Neuronal stem cell (in vitro differentiated cells): ENCODE data around the gene HDAC4.

Experiments
- DNase-seq: peaks from one replicate; pipeline ENCODE4 v3.0.0-alpha.2; 2013; ENCODE audit warnings: low spot score
- H2AFZ ChIP-seq: one replicate; pipeline ENCODE4 v1.6.1; 2013; ENCODE audit warnings: mild to moderate bottlenecking, low read length, inconsistent platforms
- H2AK5ac ChIP-seq: 2 replicates; pipeline ENCODE4 v1.6.1; 2013; ENCODE audit warnings: low read depth, mild to moderate bottlenecking, inconsistent platforms, low read length, moderate library complexity, mixed read lengths
- H2BK120ac ChIP-seq: 2 replicates; pipeline ENCODE4 v1.6.1; 2013; ENCODE audit warnings: low read depth, mild to moderate bottlenecking, inconsistent platforms, low read length, moderate library complexity, mixed read lengths
- H2BK12ac ChIP-seq: one replicate; pipeline ENCODE4 v1.6.1; 2013; ENCODE audit warnings: low read length, inconsistent platforms
- H2BK15ac ChIP-seq: 2 replicates; pipeline ENCODE4 v1.6.1; 2013; ENCODE audit warnings: mild to moderate bottlenecking, low read length, inconsistent platforms, mixed read lengths
- H2BK5ac ChIP-seq: one replicate; pipeline ENCODE4 v1.6.1; 2013; ENCODE audit warnings: inconsistent platforms, mild to moderate bottlenecking, low read length, moderate library complexity
- H3K14ac ChIP-seq: one replicate; pipeline ENCODE4 v1.6.1; 2013; ENCODE audit warnings: low read length, inconsistent platforms
- H3K18ac ChIP-seq: 2 replicates; pipeline ENCODE4 v1.6.1; 2013; ENCODE audit warnings: low read length, inconsistent platforms
- H3K23ac ChIP-seq: 2 replicates; pipeline ENCODE4 v1.6.1; 2013; ENCODE audit warnings: low read depth, mild to moderate bottlenecking, mixed read lengths, low read length, inconsistent platforms; ENCODE audit not compliant: poor library complexity
- H3K27ac ChIP-seq: replicated peaks from 3 replicates; pipeline ENCODE4 v1.5.1; 2013; ENCODE audit warnings: low read length, inconsistent platforms
- H3K27me3 ChIP-seq, 3 experiments: 2 replicates each; pipeline ENCODE4 v1.6.1; 2013; ENCODE audit warnings: low read length in 3 of 3, mild to moderate bottlenecking in 2 of 3, inconsistent platforms in 1 of 3, low read depth in 1 of 3, mixed read lengths in 1 of 3, moderate library complexity in 1 of 3; ENCODE audit not compliant: control insufficient read depth in 3 of 3, insufficient read depth in 3 of 3
- H3K36me3 ChIP-seq, 2 donors: replicated peaks in 1 of 2; 2 replicates each; pipeline ENCODE4 v1.6.1; 2013; ENCODE audit warnings: low read length in 2 of 2; ENCODE audit not compliant: control insufficient read depth in 2 of 2, insufficient read depth in 2 of 2
- H3K4ac ChIP-seq: 2 replicates; pipeline ENCODE4 v1.6.1; 2013; ENCODE audit warnings: inconsistent platforms, mild to moderate bottlenecking, low read length, moderate library complexity
- H3K4me1 ChIP-seq, 2 donors: 1 replicate in 1 of 2; 2 replicates in 1 of 2; pipeline ENCODE4 v1.6.1; 2013; ENCODE audit warnings: low read length in 2 of 2, low read depth in 1 of 2; ENCODE audit not compliant: control insufficient read depth in 2 of 2, insufficient read depth in 1 of 2
- H3K4me2 ChIP-seq: one replicate; pipeline ENCODE4 v1.6.1; 2013; ENCODE audit warnings: mild to moderate bottlenecking, low read length, inconsistent platforms; ENCODE audit not compliant: insufficient read depth, poor library complexity, severe bottlenecking
- H3K4me3 ChIP-seq, 2 donors: 2 replicates each; pipeline ENCODE4 v1.5.1; 2013; ENCODE audit warnings: low read length in 2 of 2, mild to moderate bottlenecking in 2 of 2, inconsistent platforms in 1 of 2, moderate library complexity in 1 of 2
- H3K79me1 ChIP-seq: one replicate; pipeline ENCODE4 v1.6.1; 2013; ENCODE audit warnings: low read depth, mild to moderate bottlenecking, inconsistent platforms, low read length, moderate library complexity
- H3K9ac ChIP-seq: one replicate; pipeline ENCODE4 v1.6.1; 2013; ENCODE audit warnings: mild to moderate bottlenecking, low read depth, low read length, inconsistent platforms; ENCODE audit not compliant: poor library complexity
- H3K9me3 ChIP-seq, 2 donors: replicated peaks in 1 of 2; 2 replicates each; pipeline versions ENCODE3 to v1.6.1; 2013; ENCODE audit warnings: low read length in 2 of 2, mild to moderate bottlenecking in 2 of 2, inconsistent platforms in 1 of 2, low read depth in 1 of 2, mixed read lengths in 1 of 2, moderate library complexity in 1 of 2; ENCODE audit not compliant: control insufficient read depth in 2 of 2, insufficient read depth in 1 of 2
- H4K8ac ChIP-seq: one replicate; pipeline ENCODE4 v1.6.1; 2013; ENCODE audit warnings: low read depth, mild to moderate bottlenecking, inconsistent platforms, low read length, moderate library complexity
- H4K91ac ChIP-seq: one replicate; pipeline ENCODE4 v1.6.1; 2013; ENCODE audit warnings: low read length, low read depth, mild to moderate bottlenecking, inconsistent platforms; ENCODE audit not compliant: poor library complexity
- WGBS, 2 donors: extraction: QIAGEN DNeasy Blood & Tissue Kit; methylation state at CpG; one replicate each; pipeline ENCODE4 v1.1.7; 2013; ENCODE audit warnings: missing lambda C conversion rate in 2 of 2, mixed read lengths in 1 of 2; ENCODE audit not compliant: insufficient read length in 2 of 2, insufficient replicate concordance in 1 of 2; ENCODE audit errors: extremely low coverage in 2 of 2; 5-methylcytosine and 5-hydroxymethylcytosine counted together

HDAC4 gene

GRCh38 chr2:239322416-239323086 is 78.3 kb downstream of the HDAC4 start:
- Histone ChIP-seq H2AFZ (no peak overlapping the region), H4K91ac (no peak overlapping the region), H3K4me2 (no peak overlapping the region), H3K36me3 (peaks cover 0 to 31% of the 10 kb centered on the region in 2 donors), H2BK120ac (no peak overlapping the region), H3K14ac (no peak overlapping the region), H4K8ac (no peak overlapping the region), H2BK12ac (no peak overlapping the region), H2BK15ac (no peak overlapping the region), H2BK5ac (no peak overlapping the region), H3K9ac (no peak overlapping the region), H3K27ac (no peak overlapping the region), H3K4me1 (peaks cover 4 to 17% of the 10 kb centered on the region in 2 donors), H3K4ac (no peak overlapping the region), H3K18ac (no peak overlapping the region), H2AK5ac (no peak overlapping the region), H3K4me3 (no peak overlapping the region), H3K9me3 (peaks cover 4 to 18% of the 10 kb centered on the region in 2 donors), H3K23ac (no peak overlapping the region), H3K27me3 (no peaks in the 10 kb centered on the region), H3K79me1 (peaks cover 4% of the 10 kb centered on the region)
- no CpG with 5 or more reads among the region's 14 CpGs for WGBS, 2 donors
- DNase-seq: no peak

- Histone ChIP-seq H3K18ac (no peak overlapping the region), H3K4ac (no peak overlapping the region), H2AK5ac (no peak overlapping the region), H3K9ac (no peak overlapping the region), H3K4me1 (peaks cover 2 to 14% of the 10 kb centered on the region in 2 donors), H2BK15ac (no peak overlapping the region), H3K36me3 (peaks cover 0 to 31% of the 10 kb centered on the region in 2 donors), H2BK5ac (no peak overlapping the region), H3K23ac (no peak overlapping the region), H3K4me3 (no peak overlapping the region), H3K27ac (no peak overlapping the region), H3K27me3 (no peaks in the 10 kb centered on the region), H4K91ac (no peak overlapping the region), H4K8ac (no peak overlapping the region), H2BK12ac (no peak overlapping the region), H2AFZ (no peak overlapping the region), H3K4me2 (no peak overlapping the region), H2BK120ac (no peak overlapping the region), H3K9me3 (peaks cover 4 to 18% of the 10 kb centered on the region in 2 donors), H3K14ac (no peak overlapping the region), H3K79me1 (peaks cover 2% of the 10 kb centered on the region)
- WGBS, 2 donors: no CpG with 5 or more reads among the region's 9 CpGs
- DNase-seq: no peak
Measured at GRCh38 chr2:239321596-239322415, 79.0 kb downstream of the HDAC4 start.

GRCh38 chr2:239318790-239319661 is 81.8 kb downstream of the HDAC4 start:
- no peak for DNase-seq
- WGBS, 2 donors: no CpG with 5 or more reads among the region's 20 CpGs
- Histone ChIP-seq H3K36me3 (peaks cover 0 to 24% of the 10 kb centered on the region in 2 donors), H2BK5ac (no peak overlapping the region), H3K9me3 (peaks cover 8 to 31% of the 10 kb centered on the region in 2 donors), H4K8ac (no peak overlapping the region), H3K4me3 (no peak overlapping the region), H2BK12ac (no peak overlapping the region), H3K4ac (no peak overlapping the region), H3K27ac (no peak overlapping the region), H3K4me2 (no peak overlapping the region), H3K4me1 (peaks cover 0 to 10% of the 10 kb centered on the region in 2 donors), H3K23ac (no peak overlapping the region), H3K14ac (no peak overlapping the region), H2BK15ac (no peak overlapping the region), H2AFZ (no peak overlapping the region), H3K79me1 (peaks cover 2% of the 10 kb centered on the region), H3K9ac (no peak overlapping the region), H4K91ac (no peak overlapping the region), H3K27me3 (no peaks in the 10 kb centered on the region), H3K18ac (no peak overlapping the region), H2AK5ac (no peak overlapping the region), H2BK120ac (no peak overlapping the region)
